H7 (cell line): ENCODE measurements around the gene MAN1C1. TPM values are rescaled to one million over a fixed set of nuclear protein-coding genes. Genes with fewer than 3 reads are reported as not detected.

Source experiments
- DNase-seq: peaks from one replicate; pipeline ENCODE4 v3.0.0; 2012
- H3K27me3 ChIP-seq: 2 replicates; pipeline ENCODE4 v1.6.0; 2011; ENCODE audit warnings: mild to moderate bottlenecking, low read length; ENCODE audit not compliant: control insufficient read depth, insufficient read depth
- H3K36me3 ChIP-seq: replicated peaks from 2 replicates; pipeline ENCODE4 v1.5.1; 2011; ENCODE audit warnings: low read length; ENCODE audit not compliant: control insufficient read depth, insufficient read depth
- H3K4me3 ChIP-seq: 2 replicates; pipeline ENCODE4 v1.5.1; 2011; ENCODE audit warnings: low read depth, mild to moderate bottlenecking, control low read depth, low read length, moderate library complexity; ENCODE audit not compliant: insufficient read depth
- total RNA-seq: library from RNA; depleted of rRNA; stranded (reverse); fragments of >200 nt; shearing (Covaris generic); gene quantifications from 2 replicates; pipeline ENCODE4 v1.2.3, GENCODE V29; 2014

The MAN1C1 gene
- total RNA-seq, 1 experiment from 2014 or later: 19.5 TPM

GRCh38 chr1:25615172-25615541, 1.4 kb upstream of the MAN1C1 start:
- DNase-seq: peak; percentile 7
- Histone ChIP-seq H3K4me3 (no peak overlapping the region), H3K27me3 (peaks cover 20% of the 10 kb centered on the region), H3K36me3 (no peaks in the 10 kb centered on the region)

GRCh38 chr1:25615563-25616094, 962 bp upstream of the MAN1C1 start:
- DNase-seq: peak; percentile 4
- peaks cover 20% of the 10 kb centered on the region for H3K27me3 ChIP-seq

GRCh38 chr1:25616987-25617624, 515 bp downstream of the MAN1C1 start:
- H3K4me3 ChIP-seq: peak overlapping the region; percentile 79
- no peaks in the 10 kb centered on the region for H3K36me3 ChIP-seq
- DNase-seq: peak; percentile 79
- H3K27me3 ChIP-seq: peaks cover 20% of the 10 kb centered on the region

More at GRCh38 chr1:25615563-25616094, 962 bp upstream of the MAN1C1 start:
- Histone ChIP-seq H3K4me3 (peak overlapping the region; percentile 82), H3K36me3 (no peaks in the 10 kb centered on the region)

- Histone ChIP-seq H3K4me3 (peak overlapping the region; percentile 79), H3K27me3 (peaks cover 20% of the 10 kb centered on the region), H3K36me3 (no peaks in the 10 kb centered on the region)
- peak; percentile 73 for DNase-seq
These were observed 1.2 kb downstream of the MAN1C1 start for GRCh38 chr1:25617625-25618432.

- Histone ChIP-seq H3K36me3 (no peaks in the 10 kb centered on the region), H3K27me3 (peaks cover 20% of the 10 kb centered on the region), H3K4me3 (peak overlapping the region; percentile 79)
- DNase-seq: no peak
These were observed 1.8 kb downstream of the MAN1C1 start for GRCh38 chr1:25618433-25618808.

- Histone ChIP-seq H3K4me3 (no peak overlapping the region), H3K36me3 (no peaks in the 10 kb centered on the region), H3K27me3 (peaks cover 20% of the 10 kb centered on the region)
- peak; percentile 88 for DNase-seq
These were observed 2.7 kb downstream of the MAN1C1 start for GRCh38 chr1:25619101-25619890.

GRCh38 chr1:25620211-25620610, 3.6 kb downstream of the MAN1C1 start:
- H3K4me3 ChIP-seq: no peak overlapping the region
- no peak for DNase-seq
- H3K27me3 ChIP-seq: peaks cover 20% of the 10 kb centered on the region
- no peaks in the 10 kb centered on the region for H3K36me3 ChIP-seq

- no peak for DNase-seq
- no peaks in the 10 kb centered on the region for H3K36me3 ChIP-seq
- H3K4me3 ChIP-seq: no peak overlapping the region
- peaks cover 20% of the 10 kb centered on the region for H3K27me3 ChIP-seq
These were observed 4.2 kb downstream of the MAN1C1 start for GRCh38 chr1:25620701-25621350.

GRCh38 chr1:25621876-25622275, 5.3 kb downstream of the MAN1C1 start:
- Histone ChIP-seq H3K4me3 (no peak overlapping the region), H3K27me3 (peaks cover 20% of the 10 kb centered on the region)
- peak; percentile 10 for DNase-seq

GRCh38 chr1:25622531-25622930, 5.9 kb downstream of the MAN1C1 start:
- H3K4me3 ChIP-seq: no peak overlapping the region
- no peaks in the 10 kb centered on the region for H3K36me3 ChIP-seq
- peak; percentile 2 for DNase-seq

More at GRCh38 chr1:25621876-25622275, 5.3 kb downstream of the MAN1C1 start:
- no peaks in the 10 kb centered on the region for H3K36me3 ChIP-seq

GRCh38 chr1:25623007-25623406, 6.4 kb downstream of the MAN1C1 start:
- no peak for DNase-seq
- Histone ChIP-seq H3K4me3 (no peak overlapping the region), H3K36me3 (no peaks in the 10 kb centered on the region), H3K27me3 (peaks cover 10% of the 10 kb centered on the region)

More at GRCh38 chr1:25622531-25622930, 5.9 kb downstream of the MAN1C1 start:
- H3K27me3 ChIP-seq: peaks cover 15% of the 10 kb centered on the region

- Histone ChIP-seq H3K36me3 (no peaks in the 10 kb centered on the region), H3K27me3 (peaks cover 3% of the 10 kb centered on the region), H3K4me3 (no peak overlapping the region)
- DNase-seq: no peak
These were observed 7.1 kb downstream of the MAN1C1 start for GRCh38 chr1:25623731-25624130.

- Histone ChIP-seq H3K36me3 (no peaks in the 10 kb centered on the region), H3K4me3 (no peak overlapping the region), H3K27me3 (peaks cover 2% of the 10 kb centered on the region; the same call in 1 of the 2 replicates)
- peak; percentile 5 for DNase-seq
These were observed 7.6 kb downstream of the MAN1C1 start for GRCh38 chr1:25624156-25624555.

- Histone ChIP-seq H3K27me3 (no peaks in the 10 kb centered on the region), H3K36me3 (no peaks in the 10 kb centered on the region), H3K4me3 (no peak overlapping the region)
- DNase-seq: no peak
These were observed 8.0 kb downstream of the MAN1C1 start for GRCh38 chr1:25624604-25625003.
